Measurements from ENCODE around the gene DSCAML1.

The DSCAML1 gene

GRCh38 chr11:117830674-117831351 lies 33.8 kb upstream of the DSCAML1 start:
- no peak for DNase-seq

- no peak for DNase-seq
Observed at GRCh38 chr11:117830072-117830471, 33.1 kb upstream of the DSCAML1 start.

GRCh38 chr11:117829369-117829725 lies 32.3 kb upstream of the DSCAML1 start:
- no peak for DNase-seq

GRCh38 chr11:117828611-117829368 lies 31.8 kb upstream of the DSCAML1 start:
- DNase-seq: no peak

- DNase-seq: no peak
Observed at GRCh38 chr11:117827521-117828511, 30.8 kb upstream of the DSCAML1 start.

GRCh38 chr11:117826832-117827231 lies 29.8 kb upstream of the DSCAML1 start:
- DNase-seq: no peak

- DNase-seq: no peak
Observed at GRCh38 chr11:117826190-117826570, 29.2 kb upstream of the DSCAML1 start.

GRCh38 chr11:117825538-117826189 lies 28.6 kb upstream of the DSCAML1 start:
- DNase-seq: no peak

- no peak for DNase-seq
Observed at GRCh38 chr11:117824571-117825537, 27.8 kb upstream of the DSCAML1 start, which contains the start of gene FXYD2. TSS of gene FXYD2 (minus strand) at chr11:117824744. CDS start at chr11:117824678, 66 bp downstream.

- DNase-seq: no peak
Observed at GRCh38 chr11:117823946-117824420, 27.0 kb upstream of the DSCAML1 start.

GRCh38 chr11:117823294-117823945 lies 26.4 kb upstream of the DSCAML1 start:
- DNase-seq: no peak

GRCh38 chr11:117822074-117823033 lies 25.3 kb upstream of the DSCAML1 start:
- DNase-seq: no peak

GRCh38 chr11:117821431-117821830 lies 24.4 kb upstream of the DSCAML1 start:
- DNase-seq: no peak

- DNase-seq: no peak
Observed at GRCh38 chr11:117820516-117820915, 23.5 kb upstream of the DSCAML1 start.

GRCh38 chr11:117820071-117820470 lies 23.1 kb upstream of the DSCAML1 start:
- DNase-seq: no peak

- DNase-seq: no peak
Observed at GRCh38 chr11:117819096-117820040, 22.4 kb upstream of the DSCAML1 start.

GRCh38 chr11:117818041-117818873 lies 21.2 kb upstream of the DSCAML1 start:
- no peak for DNase-seq

All from NCI-H748 treated with DMSO at 0.1 percent for 48 hours (cell line).